ENCODE measurements around the gene ABI3BP.

- no peak for TF ChIP-seq POLR2A (IDR thresholded peaks at IDR 0.05; ENCODE audit: borderline replicate concordance, extremely low read depth, insufficient read depth, insufficient read length)
- TF ChIP-seq CTCF (IDR thresholded peaks at IDR 0.05 in 2 of 3, conservative IDR thresholded peaks at IDR 0.05 in 1 of 3; ENCODE audit: borderline replicate concordance in 1 of 3, insufficient read depth in 1 of 3, low read depth in 2 of 3, low read length in 2 of 3): no peak
- TF ChIP-seq JUND (IDR thresholded peaks at IDR 0.05): no peak
- no peak for TF ChIP-seq SP1 (IDR thresholded peaks at IDR 0.05; ENCODE audit: low read depth)
- no peak for TF ChIP-seq SIN3A (IDR thresholded peaks at IDR 0.05; ENCODE audit: low read depth)
- no peak for TF ChIP-seq ZFX (IDR thresholded peaks at IDR 0.05)
These were observed 234.1 kb downstream of the ABI3BP start for GRCh38 chr3:100759159-100759558.
